T1000 (cell line): Measurements from ENCODE around the gene ZNF398.
A peak's percentile ranks its signal among the peaks of the same experiment; 100 is the strongest.

ENCODE experiments used
- DNase-seq: peaks from one replicate; lab custom pipeline; 2025; ENCODE audit warnings: mixed read lengths; lab: John Stamatoyannopoulos, UW

ZNF398 gene

DNA sequence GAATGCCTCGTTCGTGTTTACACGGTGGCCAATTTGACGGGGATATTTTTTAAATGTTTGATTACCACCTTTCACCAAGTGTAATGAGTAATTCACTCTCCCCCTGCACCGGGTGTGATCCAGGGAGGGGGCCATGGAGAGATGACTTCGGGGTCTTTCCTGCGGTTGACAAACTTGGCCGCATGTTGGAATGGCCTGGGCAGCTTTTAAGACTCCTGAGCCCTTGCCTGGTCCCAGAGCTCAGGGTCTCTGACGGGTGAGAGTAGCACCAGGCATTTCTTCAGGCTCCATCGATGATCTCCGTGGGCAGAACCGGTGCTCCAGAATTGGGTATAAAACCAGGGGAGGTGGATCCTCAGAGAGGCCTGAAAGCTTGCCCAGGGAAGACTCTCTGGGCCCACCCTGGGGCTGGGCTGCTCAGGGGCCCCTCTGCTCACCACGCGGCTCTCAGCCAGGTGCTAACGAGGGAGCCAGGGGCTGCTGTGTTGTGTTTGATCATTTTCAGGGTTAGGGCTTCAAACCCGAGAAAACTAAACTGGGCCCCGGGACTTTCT lies 49.0 kb downstream of the ZNF398 start:
- no peak for DNase-seq

GRCh38 chr7:149196705-149197171 lies 49.5 kb downstream of the ZNF398 start:
- no peak for DNase-seq

GRCh38 chr7:149197675-149198074 lies 50.4 kb downstream of the ZNF398 start:
- DNase-seq, result no peak

- DNase-seq, result no peak
Observed at GRCh38 chr7:149198161-149198816, 51.0 kb downstream of the ZNF398 start.

DNA sequence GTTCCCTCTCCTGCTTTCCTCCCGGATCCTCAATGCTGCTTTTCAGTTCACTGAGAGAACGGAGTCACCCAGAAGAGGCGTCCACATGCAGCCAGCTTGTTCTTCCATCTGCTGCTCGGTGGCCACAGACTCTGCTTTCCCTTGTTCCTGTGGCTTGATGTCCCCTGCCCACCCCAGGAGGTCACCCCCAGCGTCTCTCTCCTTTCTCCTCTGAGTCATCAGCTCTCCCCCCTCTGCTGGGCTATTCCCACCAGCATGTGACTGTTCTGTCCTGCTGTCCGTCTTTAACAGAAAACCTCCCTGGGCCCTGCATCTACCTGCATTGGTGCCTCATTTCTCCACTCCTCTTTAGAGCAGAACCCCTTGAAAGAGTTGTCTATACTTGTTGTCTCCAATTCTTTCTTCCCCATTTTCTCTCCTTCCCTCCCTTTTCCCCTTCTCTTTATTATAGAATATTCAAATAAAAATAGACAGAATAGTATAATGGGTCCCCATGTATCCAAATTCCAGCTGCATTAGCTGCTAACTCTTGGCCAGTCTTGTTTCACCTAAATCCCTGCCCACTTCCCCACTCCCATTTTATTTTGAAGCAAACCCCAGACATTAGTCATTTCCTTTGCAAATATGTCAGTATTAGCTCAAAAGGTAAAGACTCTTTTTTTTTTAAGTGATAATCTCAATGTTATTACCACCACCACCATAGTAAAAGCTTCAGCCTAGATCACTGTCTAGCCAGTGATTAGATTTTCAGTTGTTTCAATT lies 52.2 kb downstream of the ZNF398 start:
- no peak for DNase-seq

- DNase-seq, result no peak
Observed at GRCh38 chr7:149202831-149203231, 55.6 kb downstream of the ZNF398 start.

DNA sequence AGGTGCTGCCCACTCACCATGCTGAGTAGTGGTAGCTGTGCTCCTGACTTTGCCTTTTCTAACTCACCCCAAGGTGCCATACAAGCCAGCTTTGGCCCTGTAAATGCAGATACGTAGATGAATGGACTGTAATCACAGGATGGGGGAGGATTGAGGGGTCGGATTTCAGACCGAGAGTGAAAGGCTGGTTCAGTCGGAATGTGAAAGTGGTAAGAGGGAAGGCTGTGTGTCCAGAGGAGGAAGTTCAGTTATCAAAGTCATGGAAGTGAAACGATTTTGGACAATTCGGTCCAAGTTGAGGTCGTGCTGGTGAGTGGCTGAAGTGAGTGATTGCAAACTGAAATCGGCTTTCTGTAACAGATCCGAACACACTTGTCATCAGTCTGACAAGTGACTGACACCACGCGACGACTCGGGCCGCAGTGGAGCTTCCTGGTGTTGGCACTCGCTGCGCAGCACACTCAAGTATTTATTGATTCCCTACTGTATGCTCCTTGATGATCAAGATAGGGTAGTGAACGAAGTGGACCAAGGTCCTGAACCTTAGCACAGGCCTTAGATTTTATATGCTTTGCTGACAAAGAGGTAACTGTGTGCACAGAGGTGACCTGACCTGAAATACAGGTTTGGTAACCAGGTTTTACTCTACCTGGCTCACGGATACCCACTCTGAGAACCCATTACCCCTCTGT lies 58.6 kb downstream of the ZNF398 start:
- no peak for DNase-seq

DNA sequence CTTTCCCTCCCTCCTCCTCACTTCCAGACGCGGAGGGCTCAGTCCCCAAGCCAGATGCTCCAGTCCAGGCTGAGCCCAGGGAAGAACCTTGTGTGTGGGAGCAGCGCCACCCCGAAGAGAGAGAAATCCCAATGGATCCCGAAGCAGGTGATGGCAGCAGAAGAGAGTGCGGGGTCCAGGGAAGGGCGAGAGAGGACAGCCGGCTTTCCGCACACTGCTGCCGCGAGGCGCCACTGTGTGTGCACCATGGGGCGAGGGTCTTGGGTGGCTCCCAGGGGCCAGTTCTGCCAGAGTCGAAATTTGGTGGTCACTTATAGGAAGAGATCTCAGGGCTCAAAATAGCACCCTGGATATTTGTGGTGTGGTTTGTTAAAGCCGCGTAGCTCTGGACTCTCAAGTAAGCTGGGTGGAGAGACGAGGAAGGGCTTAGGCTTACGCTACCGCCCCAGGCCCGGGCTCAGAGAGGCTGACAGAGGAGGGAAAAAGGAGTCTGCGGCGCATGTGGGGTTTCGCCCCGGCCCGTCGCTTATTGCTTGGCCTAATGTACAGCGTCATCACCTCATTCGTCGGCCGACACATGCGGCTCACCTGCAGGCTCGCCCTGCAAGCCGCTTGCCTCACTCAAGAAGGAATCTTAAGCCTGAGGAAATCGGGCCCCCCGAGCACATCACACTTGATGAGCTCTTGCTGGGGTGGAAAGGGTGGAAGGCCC lies 60.2 kb downstream of the ZNF398 start:
- no peak for DNase-seq

DNA sequence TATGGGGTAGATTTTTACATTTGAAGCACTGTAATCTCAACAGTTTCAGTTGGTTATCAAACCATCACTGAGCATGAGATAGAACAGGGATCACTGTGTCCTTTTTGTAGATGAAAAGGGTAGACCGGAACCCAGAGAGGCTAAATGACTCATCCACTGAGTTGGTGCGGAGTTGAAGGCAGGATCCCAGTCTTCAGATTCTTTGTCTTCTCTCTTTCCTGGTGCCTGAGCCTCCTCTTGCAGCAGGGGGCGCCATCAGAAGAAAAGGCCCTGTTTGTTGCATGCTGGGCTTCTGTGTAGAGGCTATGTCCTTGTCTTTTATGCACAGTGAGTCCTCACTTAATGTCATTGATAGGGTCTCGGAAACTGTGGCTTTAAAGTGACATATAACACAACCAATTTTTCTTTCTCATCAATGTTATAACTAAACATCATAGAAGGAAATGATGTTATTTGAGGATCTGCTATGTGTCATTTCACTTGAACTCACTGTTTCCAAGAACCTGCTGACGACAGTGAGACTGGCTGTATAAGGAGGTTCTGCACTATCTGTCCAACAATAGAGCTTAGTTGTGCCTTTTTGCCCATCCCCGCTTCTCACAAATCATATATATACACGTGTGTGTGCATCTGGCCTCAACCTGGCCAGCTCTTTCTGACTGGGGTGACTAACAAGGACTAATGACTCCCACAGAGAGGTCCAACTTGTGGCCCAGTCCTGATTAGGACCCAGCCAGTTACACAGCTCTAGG lies 62.4 kb downstream of the ZNF398 start:
- DNase-seq, result no peak

DNA sequence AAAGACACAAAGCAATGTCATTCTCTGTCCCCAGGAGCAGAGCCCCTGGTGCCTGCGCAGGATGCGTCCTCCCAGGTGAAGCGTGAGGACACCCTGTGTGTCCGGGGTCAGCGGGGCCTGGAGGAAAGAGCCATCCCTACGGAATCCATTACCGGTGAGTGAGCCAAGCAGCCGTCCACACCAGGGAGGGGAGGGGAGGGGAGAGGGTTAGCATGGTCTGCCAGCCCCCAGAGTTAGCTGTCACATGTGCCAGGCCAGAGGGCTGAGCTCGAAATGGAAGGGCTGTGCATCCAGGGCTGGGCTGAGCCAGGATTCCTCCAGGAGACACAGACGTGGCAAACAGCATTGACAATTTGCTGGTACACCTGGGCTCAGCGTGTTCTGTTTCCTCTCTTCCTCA lies 63.3 kb downstream of the ZNF398 start:
- DNase-seq, result no peak

DNA sequence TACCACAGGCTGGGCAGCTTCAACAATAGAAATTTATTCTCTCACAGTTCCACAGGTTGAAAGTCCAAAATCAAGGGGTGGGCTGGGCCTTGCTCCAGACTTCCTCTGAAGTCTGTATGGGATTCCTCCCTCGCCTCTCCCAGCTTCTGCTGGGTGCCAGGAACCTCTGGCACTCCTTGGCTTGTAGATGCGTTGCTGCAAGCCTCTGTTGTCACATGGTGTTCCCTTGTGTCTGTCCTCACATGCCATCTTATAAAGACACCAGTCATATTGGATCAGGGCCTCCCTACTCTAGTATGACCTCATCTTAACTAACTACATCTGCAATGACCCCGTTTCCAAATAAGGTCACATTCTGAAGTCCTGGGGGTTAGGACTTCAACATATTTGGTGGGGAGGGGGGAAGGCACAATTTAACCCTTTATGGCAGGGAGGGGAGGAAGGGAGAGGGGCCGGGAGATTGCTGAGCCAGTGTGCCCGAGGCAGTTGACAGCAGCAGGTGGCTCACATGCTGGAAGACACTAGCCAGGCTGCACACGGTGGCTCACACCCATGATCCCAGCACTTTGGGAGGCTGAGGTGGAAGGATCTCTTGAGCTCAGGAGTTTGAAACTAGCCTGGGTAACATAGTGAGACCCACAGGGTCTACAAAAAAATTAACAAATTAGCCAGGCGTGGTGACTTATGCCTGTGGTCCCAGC lies 66.9 kb downstream of the ZNF398 start:
- DNase-seq, result no peak

DNA sequence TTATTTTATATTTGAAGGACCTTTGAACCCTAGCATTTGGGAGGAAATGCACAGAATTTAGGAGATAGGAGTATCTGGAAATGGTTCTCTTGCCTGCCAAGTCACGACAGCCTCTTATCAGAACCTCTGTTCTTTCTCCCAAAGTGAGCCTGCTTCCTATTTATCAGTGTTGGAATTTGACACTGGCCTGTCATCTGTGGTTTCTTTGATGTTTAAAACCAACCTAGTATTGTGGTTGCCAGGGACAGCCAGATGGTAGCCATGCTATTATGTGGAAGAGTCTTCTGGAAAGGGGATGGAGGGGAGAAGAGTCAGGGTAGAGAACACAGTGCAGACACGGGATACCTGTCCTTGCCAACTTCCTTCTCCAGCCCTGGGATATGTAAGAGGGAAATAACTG lies 69.1 kb downstream of the ZNF398 start:
- no peak for DNase-seq

GRCh38 chr7:149217570-149217969 lies 70.3 kb downstream of the ZNF398 start:
- no peak for DNase-seq

- DNase-seq, result no peak
Observed at GRCh38 chr7:149218469-149219420, 71.5 kb downstream of the ZNF398 start.

DNA sequence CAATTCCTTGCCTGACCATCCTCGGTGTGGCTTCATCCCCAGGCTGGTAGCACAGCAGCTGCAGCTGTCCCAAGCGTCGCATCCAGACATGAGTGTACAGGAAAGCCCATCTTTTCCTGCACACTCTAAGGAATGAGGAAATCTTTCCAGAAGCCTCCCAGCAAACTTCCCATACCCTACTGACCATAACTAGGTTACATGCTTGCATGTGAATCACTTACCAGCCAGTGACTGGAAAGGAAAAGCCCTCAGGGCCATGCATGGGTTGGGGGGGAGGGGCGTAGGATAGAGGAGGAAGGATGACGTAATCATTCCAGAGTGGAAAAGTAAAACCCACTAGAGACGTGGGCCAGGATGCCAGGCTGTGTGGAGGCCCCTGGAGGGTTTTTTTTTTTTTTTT lies 73.3 kb downstream of the ZNF398 start:
- peak; percentile 58 for DNase-seq

DNA sequence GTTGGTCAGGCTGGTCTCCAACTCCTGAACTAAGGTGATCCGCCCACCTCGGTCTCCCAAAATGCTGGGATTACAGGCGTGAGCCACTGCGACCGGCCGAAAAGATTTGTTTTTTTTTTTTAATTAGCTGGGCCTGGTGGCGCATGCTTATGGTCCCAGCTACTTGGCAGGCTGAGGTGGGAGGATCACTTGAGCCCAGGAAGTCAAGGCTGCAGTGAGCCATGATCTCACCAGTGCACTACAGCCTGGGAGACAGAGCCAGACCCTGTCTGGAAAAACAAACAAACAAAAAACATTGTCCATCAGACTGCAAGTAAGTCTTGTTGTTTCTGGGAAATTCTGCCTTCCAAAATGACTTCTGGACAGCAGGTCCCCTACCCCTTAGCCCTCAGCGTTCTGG lies 75.9 kb downstream of the ZNF398 start:
- DNase-seq, result no peak

GRCh38 chr7:149223761-149224160 lies 76.5 kb downstream of the ZNF398 start:
- DNase-seq, result no peak

- DNase-seq, result no peak
Observed at GRCh38 chr7:149224352-149224751, 77.1 kb downstream of the ZNF398 start.

GRCh38 chr7:149225106-149225505 lies 77.9 kb downstream of the ZNF398 start:
- no peak for DNase-seq

DNA sequence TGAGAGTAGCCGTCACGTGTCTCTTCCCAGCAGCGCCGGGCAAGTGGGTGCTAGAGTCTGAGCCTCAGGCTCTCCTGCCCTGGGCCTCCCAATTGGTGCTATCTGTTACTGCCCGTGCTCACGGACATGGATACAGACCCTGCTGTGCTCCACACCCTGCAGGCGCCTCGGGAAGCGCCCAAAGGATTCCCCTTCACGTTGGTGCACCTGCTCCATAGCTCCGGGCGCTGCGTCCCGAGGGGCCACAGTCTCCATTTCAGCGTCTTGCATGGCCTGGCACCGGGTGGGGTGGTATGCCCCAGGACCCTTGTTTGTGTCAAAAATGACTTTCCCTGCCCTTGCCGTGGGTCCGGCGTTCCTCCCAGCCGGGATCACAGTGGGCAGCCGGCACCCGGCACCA lies 78.4 kb downstream of the ZNF398 start:
- DNase-seq, result no peak
